GM18867 (cell line): ENCODE data around the gene PLSCR3.
"Not testable (repeated sequence)": the region's sequence is repeated elsewhere in the genome, so short reads cannot be mapped to it uniquely, and the experiment has no call there.

ENCODE experiments used
- ATAC-seq: cut with Tn5 transposase; IDR thresholded peaks from one replicate; pipeline ENCODE4 v1.9.1; 2021; ENCODE audit warnings: mild to moderate bottlenecking, moderate library complexity; ENCODE audit not compliant: unreplicated experiment

PLSCR3 gene

GRCh38 chr17:7382901-7383300 lies 11.4 kb downstream of the PLSCR3 start:
- no peak for ATAC-seq

- ATAC-seq = no peak
Observed at GRCh38 chr17:7380855-7381683, 13.3 kb downstream of the PLSCR3 start, which contains the start of gene TNK1. TSS of gene TNK1 (plus strand) at chr17:7381089. CDS start at chr17:7382927, 1,838 bp downstream.

GRCh38 chr17:7380321-7380720 lies 14.0 kb downstream of the PLSCR3 start:
- no peak for ATAC-seq

GRCh38 chr17:7379134-7379533 lies 15.2 kb downstream of the PLSCR3 start:
- no peak for ATAC-seq

GRCh38 chr17:7374353-7374752 lies 20.0 kb downstream of the PLSCR3 start:
- ATAC-seq = no peak

- ATAC-seq = no peak
Observed at GRCh38 chr17:7370853-7371252, 23.5 kb downstream of the PLSCR3 start.

GRCh38 chr17:7369825-7370224 lies 24.5 kb downstream of the PLSCR3 start:
- ATAC-seq = no peak

GRCh38 chr17:7368599-7368994 lies 25.7 kb downstream of the PLSCR3 start:
- ATAC-seq = not testable (repeated sequence)

GRCh38 chr17:7367918-7368598 lies 26.3 kb downstream of the PLSCR3 start:
- no peak for ATAC-seq

GRCh38 chr17:7367083-7367482 lies 27.2 kb downstream of the PLSCR3 start:
- ATAC-seq = no peak

- ATAC-seq = not testable (repeated sequence)
Observed at GRCh38 chr17:7365963-7366362, 28.4 kb downstream of the PLSCR3 start.

- ATAC-seq = no peak
Observed at GRCh38 chr17:7363311-7363710, 31.0 kb downstream of the PLSCR3 start.

GRCh38 chr17:7361906-7362305 lies 32.4 kb downstream of the PLSCR3 start:
- ATAC-seq = no peak

GRCh38 chr17:7357381-7357780 lies 36.9 kb downstream of the PLSCR3 start:
- ATAC-seq = no peak

- no peak for ATAC-seq
Observed at GRCh38 chr17:7356756-7357155, 37.6 kb downstream of the PLSCR3 start.

- no peak for ATAC-seq
Observed at GRCh38 chr17:7356072-7356549, 38.2 kb downstream of the PLSCR3 start.

- ATAC-seq = no peak
Observed at GRCh38 chr17:7355573-7355972, 38.8 kb downstream of the PLSCR3 start.

- no peak for ATAC-seq
Observed at GRCh38 chr17:7355053-7355452, 39.3 kb downstream of the PLSCR3 start, which contains the start of gene TMEM95. TSS of gene TMEM95 (plus strand) at chr17:7355156. CDS start at chr17:7355205, 49 bp downstream.

- ATAC-seq = no peak
Observed at GRCh38 chr17:7354262-7354843, 40.0 kb downstream of the PLSCR3 start.

- ATAC-seq = no peak
Observed at GRCh38 chr17:7352910-7353635, 41.3 kb downstream of the PLSCR3 start.

GRCh38 chr17:7352503-7352889 lies 41.8 kb downstream of the PLSCR3 start:
- ATAC-seq = no peak
